Activated CD4-positive, alpha-beta T cell treated with anti-CD3 and anti-CD28 coated beads for 48 hours (primary cell): ENCODE data around the gene MDFI.
"Not testable (repeated sequence)": the region's sequence is repeated elsewhere in the genome, so short reads cannot be mapped to it uniquely, and the experiment has no call there.

Source experiments
- DNase-seq: peaks from one replicate; pipeline ENCODE4 v3.0.0-alpha.2; 2020

The MDFI gene

DNA sequence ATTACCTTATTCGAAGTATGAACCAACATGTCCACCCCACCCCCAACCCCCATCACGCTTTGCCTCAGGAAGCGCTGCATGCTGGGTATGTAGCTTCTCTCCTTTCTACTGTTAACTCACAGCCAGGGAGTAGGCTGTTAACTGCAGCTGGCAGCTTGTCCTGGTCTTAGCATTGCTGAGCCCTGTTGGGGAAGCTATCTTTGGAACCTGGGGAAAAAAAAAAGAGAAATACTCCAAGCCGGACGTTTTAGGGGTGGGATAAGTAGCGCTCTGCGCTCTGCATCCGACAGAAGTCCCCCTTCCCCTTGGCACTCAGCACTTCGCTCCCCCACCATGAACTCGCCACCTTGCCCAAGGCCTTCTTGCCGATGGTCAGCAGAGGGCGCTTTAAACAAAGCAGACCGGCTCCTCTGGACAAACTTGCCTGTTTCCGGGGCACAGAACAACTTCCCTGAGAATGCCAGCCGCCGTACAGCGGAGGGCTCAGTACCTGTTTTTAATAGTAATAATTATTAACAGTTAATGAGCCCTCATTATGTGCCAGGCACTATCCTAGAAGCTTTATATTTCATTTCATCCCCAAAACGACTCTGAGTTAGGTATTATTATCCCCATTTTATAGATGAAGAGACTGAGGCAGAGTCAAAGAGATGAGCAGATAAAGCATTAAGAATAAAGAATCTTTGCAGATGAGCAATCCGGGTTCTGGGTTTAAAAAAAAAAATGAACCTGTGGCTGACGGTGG is 35.2 kb upstream of the MDFI start:
- peak; percentile 83 for DNase-seq

DNA sequence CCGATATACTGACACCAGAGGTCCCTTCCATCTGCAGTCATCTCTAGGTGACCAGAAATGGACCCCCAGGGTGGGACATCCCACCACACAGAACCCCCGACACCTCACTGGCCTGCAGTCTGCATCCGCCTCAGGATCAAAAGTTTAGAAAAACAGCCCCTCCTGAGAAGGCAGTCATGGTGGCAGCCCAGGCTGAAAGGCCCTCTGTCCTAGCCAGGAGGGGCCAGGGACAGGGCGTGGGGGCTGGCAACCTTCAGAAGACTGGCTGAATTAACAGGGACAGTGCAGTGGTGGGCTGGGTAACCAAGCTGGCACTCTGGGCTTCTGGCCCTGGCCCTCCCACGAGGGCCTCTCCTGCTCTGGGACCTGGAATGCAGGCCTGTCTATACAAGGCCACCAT is 34.3 kb upstream of the MDFI start:
- no peak for DNase-seq

DNA sequence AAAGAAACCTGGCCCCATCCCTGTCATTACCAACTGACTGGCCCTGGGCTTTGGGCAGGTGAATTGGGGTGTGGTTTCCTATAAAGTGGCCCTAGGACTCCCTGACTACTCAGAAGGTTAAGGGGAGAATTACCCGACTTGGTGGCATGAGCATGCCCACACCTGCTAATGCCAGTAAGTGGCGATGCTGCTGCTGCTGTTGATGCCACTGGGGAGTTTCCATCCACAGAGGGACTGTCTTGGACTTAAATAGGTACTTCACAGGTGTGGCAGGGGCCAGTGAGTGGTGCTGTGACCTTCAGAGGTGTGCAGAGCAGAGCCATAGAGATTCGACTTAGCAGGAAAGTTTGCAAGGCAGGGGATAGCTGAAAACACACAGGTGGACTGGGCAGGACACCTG is 32.6 kb upstream of the MDFI start:
- DNase-seq = no peak

DNA sequence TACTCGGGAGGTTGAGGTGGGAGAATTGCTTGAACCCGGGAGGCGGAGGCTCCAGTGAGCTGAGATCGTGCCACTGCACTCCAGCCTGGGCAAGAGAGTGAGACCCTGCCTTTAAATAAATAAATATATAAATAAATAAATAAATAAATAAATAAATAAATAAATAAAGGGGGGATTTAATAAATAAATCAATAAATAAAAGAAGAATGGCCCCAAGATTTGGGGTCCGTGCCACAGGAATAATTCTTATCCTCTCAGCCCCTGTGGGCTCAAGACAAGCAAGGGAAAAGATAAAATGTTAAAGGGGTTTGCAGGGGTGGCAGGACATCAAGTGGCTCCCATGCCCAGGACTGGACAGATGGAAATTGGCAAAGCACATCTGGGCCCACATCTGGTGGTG is 31.2 kb upstream of the MDFI start:
- no peak for DNase-seq

DNA sequence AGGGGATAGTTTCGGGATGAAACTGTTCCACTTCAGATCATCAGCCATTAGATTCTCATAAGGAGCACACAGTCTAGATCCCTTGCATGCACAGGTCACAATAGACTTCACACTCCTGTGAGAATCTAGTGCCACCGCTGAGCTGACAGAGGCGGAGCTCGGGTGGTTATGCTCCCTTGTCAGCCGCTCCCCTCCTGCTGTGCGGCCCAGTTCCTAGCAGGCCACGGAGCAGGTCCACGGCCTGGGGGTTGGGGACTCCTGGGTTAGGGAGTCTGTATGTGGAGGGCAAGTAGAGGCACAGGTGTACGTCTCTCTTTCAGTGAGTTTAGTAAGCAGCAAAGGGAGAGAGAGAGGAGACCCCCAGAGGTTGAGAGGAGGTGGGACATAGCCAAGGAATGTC is 30.5 kb upstream of the MDFI start:
- DNase-seq = no peak

DNA sequence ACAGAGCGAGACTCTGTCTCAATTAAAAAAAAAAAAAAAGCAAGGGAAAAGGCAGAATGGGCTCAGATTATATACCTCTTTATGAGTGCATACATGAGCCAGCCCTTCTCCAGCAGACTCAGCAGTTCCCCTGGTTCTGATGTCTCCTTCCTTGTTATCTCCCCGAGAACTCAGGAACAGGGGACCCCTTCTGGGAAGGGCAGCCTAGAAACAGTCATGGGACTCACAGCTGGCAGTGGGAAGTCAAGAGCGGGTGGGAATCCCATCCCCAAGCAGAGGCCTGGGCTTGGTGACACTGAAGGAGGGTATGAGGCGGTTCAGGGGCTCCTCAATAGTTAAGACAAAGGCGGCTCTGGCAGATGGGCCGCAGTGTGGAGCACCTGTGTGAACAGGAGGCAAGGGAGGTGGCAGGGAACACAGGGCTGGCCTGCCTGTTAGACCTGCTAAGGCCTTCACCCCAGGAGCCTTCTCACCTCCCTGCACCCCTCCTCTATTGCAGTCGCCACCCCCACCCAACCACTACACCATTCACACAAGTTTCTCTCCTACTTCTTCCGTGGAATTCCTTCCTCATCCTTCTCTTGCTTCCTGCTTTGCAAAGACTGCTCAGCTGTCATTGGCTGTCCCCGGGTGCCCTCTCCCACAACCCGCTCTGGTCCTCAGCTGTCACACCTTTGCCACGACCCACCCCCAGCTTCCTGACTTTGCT is 29.7 kb upstream of the MDFI start:
- no peak for DNase-seq

GRCh38 chr6:41614715-41615114 is 23.6 kb upstream of the MDFI start:
- no peak for DNase-seq

DNA sequence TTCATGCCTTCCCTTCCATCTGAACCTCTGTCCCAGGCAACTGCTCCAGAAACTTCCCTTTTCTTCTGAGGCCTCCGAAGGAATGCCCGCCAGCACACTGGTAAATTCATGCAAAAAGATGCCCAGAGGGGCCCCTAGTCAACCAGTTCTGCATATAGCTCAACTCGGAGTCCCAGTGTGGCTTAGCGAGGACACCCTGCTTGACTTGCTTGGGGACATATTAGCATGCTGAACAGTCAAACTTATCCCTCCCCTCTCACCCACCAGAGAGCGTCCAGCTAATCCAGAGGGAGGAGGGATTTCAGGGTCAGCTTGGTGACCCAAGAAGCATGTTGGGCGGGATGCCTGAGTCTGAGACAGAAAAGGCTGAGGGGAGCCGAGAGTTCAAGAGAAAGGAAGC is 23.0 kb upstream of the MDFI start:
- DNase-seq = no peak

- DNase-seq = no peak
Measured at GRCh38 chr6:41618598-41618997, 19.7 kb upstream of the MDFI start.

- DNase-seq = not testable (repeated sequence)
Measured at GRCh38 chr6:41619193-41619592, 19.1 kb upstream of the MDFI start.

DNA sequence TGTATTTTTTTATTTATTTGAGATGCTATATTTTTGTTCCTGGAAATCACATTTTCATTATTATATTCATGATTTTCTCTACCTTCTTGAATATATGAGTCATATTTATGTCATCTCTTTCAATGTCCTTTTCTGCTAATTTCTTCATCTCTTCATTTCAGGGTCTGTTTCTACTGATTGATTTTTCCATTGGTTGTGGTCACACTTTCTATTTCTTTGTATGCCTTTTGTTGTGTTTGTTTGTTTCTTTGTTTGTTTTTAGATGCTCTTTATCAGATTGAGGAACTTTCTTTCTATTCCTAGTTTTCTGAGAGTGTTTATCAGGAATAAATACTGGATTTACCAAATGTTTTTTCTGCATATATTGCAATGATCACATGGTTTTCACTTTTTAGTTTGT is 16.9 kb upstream of the MDFI start:
- no peak for DNase-seq

DNA sequence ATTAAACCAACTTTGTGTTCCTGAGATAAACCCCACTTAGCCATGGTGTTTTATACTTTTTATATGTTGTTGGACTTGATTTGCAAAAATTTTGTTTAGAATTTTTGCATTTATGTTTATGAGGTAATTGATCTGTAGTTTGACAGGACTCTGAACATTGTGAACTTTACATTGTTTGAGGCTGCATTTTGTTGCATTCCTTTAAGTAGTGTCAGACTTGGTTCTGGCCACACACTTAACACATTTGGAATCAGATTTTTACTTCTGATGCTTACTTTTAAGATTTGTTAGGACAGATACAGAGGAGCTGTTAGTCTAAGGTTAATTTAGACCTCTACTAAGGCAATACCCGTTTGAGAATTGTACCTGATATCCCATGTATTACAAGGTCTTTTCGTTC is 16.5 kb upstream of the MDFI start:
- DNase-seq = no peak

DNA sequence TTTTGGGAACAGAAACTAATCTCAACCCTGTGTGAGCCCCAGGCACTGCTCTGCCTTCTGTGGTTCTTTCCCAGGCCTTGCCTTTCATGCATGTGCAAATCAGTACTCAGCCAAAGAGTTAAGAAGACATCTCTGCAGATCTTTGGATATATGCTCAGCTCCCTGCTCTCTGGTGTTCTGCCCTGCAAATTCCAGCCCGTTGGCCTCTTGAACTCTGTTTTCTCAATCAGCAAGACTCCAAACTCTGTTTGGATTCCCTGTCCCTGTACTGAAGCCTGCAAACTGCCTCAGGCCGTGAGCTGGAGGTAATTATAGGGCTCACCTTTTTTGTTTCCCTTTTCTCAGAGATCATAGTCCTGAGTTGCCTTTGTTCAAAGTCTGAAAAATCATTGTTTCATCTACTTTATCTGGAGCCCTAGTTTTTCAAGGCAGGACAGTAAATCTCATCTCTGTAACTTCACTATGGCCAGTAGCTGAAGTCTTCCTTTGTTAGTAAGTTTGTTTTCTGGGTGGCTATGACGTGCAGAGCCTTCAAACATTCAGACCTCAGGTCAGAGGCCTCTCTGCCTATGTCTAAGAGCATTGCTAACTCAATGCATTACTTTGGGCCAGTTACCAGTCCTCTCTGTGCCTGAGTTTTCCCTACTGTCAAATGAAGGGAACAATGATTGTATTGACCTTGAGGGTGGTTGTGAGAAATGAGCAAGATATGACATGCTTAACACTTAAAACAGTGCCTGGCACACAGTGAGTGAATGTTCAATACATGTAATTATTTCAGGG is 15.9 kb upstream of the MDFI start:
- DNase-seq = no peak

DNA sequence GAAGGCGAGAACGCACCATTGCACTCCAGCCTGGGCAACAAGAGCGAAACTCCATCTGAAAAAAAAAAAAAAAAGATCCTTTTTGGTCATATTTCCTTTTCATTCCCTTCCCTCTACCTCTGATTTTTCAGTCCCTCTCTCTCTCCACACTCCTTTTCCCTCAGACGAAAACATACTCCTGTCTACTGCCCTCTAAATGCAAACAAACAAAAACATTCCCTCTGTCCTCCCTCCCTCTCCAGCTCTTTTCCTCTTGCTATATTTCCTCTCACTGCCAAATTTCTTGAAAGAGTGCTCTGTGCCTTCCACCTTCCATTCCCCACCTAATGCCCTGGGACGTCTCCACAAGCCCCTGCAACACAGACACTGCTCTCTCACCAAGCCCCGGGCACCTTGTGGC is 14.9 kb upstream of the MDFI start:
- no peak for DNase-seq

- no peak for DNase-seq
Measured at GRCh38 chr6:41624621-41625380, 13.5 kb upstream of the MDFI start.

DNA sequence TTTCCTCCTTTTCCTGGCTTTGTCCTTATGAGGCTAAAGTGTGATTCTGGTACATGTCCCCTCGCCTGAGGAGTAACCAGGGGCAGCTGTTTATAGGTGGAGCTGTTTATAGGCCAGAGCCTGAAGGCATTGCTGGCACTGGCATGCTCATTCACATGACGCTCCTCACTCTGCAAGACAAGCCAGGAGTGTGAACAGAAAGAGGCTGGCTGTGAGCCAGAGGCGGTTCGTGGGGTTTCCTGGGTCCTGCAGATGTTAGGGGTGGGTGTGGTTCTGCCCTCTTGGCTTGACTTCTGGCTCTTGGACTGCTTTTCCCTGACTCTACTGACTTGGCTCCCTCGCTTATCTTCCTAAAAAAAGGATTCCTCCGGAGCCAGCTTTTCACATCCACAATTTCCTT is 12.8 kb upstream of the MDFI start:
- no peak for DNase-seq

GRCh38 chr6:41626022-41626421 is 12.2 kb upstream of the MDFI start:
- no peak for DNase-seq

DNA sequence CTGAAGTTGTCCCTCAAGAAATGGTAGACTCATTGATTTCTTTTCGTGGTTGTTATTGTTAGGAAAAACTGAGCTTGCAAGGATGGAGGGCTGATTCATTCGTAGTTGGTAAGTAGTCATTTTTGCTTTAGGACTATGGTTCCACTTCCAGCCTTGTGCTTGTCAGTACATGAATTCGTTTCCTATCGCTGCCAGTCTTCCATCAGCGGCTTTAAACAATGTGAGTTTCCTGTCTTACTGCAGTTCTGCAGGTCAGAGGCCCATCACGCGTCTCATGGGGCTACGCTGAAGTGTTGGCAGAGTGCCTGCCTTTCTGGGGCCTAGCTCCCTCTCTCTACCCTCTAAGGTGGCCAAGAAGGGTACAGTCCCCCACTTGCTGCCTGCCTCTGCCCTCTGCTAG is 11.4 kb upstream of the MDFI start:
- DNase-seq = no peak

DNA sequence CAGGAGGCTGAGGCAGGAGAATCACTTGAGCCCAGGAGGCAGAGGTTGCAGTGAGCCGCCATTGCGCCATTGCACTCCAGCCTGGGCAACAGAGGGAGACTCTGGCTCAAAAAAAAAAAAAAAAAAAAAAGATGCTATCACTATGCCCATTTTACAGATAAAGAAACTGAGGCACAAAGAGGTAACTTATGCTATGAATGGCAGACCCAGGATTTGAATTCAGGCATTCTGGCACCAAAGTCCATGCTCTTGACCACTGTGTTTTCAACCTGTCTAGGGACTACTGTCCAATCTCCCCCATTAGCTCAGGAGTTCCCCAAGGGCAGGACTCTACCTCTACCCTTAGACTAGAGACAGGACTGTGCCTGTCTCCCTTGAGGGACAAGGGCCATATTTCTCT is 9.1 kb upstream of the MDFI start:
- DNase-seq = no peak

GRCh38 chr6:41630069-41630468 is 8.2 kb upstream of the MDFI start:
- DNase-seq = no peak

- DNase-seq = no peak
Measured at GRCh38 chr6:41630946-41631345, 7.3 kb upstream of the MDFI start.

DNA sequence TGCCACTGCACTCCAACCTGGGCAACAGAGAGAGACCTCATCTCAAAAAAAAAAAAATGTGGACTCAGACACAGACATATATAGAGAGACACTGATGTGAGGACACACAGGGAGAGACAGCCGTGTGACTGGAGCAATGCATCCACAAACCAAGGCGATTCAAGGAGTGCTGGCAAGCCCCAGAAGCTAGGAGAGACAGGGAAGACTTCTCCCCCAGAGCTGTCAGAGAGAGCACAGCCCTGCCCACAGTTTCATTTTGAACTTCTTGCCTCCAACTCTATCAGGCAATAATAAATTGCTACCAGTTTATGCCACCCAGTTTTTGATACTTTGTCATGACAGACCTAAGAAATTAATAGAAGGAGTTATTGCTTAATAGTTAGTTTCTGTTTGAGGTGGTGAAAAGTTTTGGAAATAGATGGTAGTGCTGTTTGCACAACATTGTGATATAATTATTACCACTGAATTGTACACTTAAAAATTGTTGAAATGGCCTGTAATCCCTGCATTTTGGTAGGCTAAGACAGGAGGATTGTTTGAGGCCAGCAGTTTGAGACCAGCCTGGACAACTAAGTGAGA is 5.1 kb upstream of the MDFI start:
- DNase-seq = no peak

- no peak for DNase-seq
Measured at GRCh38 chr6:41634657-41635056, 3.6 kb upstream of the MDFI start.
